GM21737 (cell line): ENCODE data around the gene SLC28A1.
"Not testable (repeated sequence)": the region's sequence is repeated elsewhere in the genome, so short reads cannot be mapped to it uniquely, and the experiment has no call there.

Source experiments
- ATAC-seq: cut with Tn5 transposase; IDR thresholded peaks from one replicate; pipeline ENCODE4 v1.9.1; 2021; ENCODE audit warnings: mild to moderate bottlenecking, moderate library complexity; ENCODE audit not compliant: unreplicated experiment

SLC28A1 gene

GRCh38 chr15:84859651-84860050 lies 24.8 kb upstream of the SLC28A1 start:
- ATAC-seq, result no peak

- no peak for ATAC-seq
These were observed 22.7 kb upstream of the SLC28A1 start for GRCh38 chr15:84861781-84862180.

- ATAC-seq, result no peak
These were observed 22.1 kb upstream of the SLC28A1 start for GRCh38 chr15:84862214-84862975.

DNA sequence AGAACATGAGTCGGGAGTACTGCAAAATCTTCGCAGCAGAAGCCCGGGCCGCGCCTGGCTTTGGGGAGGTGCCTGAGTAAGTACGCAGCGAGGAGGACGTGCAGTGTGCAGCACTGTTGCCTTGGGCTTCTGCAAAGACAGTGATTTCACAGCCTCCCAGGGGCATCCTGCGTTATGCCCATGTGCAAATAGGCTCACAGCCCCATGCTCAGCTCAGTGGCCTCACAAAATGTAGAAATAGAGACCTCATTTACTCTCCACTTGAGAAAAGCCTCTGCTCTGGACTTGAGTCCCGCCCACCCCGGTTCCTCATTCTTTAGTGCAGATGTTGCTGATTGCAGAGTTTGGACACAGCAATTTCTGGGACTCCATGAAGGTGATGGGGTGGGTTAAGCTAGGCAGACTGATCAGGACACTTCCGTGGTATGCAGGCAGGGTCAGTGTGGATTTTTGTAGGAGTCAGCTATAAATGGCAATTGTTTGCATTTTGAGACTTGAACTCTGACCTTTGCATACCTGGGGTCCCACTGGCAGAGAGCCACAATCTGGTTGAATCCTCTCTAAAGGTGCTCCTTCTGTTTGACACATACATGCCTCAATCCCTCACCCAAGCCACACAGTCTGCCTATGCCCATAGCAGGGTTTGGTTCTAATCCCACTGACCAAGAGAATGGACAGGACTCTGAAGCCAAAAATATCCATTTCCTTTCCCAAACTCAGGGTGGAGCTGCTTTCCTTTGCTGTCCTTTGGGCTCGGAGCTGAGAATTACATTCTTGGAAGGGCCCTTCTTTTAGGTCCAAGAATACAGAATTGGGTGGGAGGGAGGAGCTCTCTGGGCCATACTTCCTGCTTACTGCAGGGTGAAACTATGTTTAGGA lies 20.7 kb upstream of the SLC28A1 start:
- ATAC-seq, result no peak

- no peak for ATAC-seq
These were observed 20.0 kb upstream of the SLC28A1 start for GRCh38 chr15:84864444-84864795.

- ATAC-seq, result no peak
These were observed 19.3 kb upstream of the SLC28A1 start for GRCh38 chr15:84865074-84865569.

DNA sequence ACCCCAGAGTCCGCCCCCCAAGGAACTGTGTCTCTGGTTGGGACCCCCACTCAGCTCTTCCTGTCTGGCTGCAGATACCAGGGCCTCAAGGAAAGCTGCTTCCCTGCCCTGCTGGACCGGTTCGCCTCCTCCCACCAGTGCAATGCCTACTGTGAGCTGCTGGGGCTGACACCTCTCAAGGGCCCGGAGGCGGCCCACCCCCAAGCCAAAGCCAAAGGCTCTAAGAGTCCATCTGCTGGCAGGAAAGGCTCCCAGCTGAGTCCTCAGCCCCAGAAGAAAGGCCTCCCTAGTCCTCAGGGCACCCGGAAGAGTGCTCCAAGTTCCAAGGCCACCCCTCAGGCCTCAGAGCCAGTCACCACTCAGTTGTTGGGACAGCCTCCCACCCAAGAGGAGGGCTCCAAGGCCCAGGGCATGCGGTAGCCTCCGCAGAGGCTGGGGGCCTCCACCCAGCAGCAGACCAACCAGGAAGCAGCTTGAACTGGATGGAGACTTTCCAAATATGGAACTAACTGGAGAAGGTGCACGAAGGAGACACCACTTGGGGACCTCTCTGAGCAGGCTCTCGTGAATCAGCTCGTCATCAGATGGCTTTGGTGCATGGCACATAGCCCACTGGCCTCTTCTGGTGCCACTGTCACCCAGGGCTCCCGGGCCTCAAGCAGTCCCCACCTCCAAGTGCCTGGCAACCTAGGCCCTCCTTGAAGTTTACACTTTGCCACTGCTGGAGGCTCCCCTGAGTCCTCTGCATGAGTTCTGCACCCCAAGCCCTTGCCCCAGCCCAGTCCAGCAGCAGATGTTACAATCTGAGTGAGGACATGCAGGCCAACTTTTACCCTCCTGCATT lies 16.2 kb upstream of the SLC28A1 start:
- ATAC-seq, result no peak

DNA sequence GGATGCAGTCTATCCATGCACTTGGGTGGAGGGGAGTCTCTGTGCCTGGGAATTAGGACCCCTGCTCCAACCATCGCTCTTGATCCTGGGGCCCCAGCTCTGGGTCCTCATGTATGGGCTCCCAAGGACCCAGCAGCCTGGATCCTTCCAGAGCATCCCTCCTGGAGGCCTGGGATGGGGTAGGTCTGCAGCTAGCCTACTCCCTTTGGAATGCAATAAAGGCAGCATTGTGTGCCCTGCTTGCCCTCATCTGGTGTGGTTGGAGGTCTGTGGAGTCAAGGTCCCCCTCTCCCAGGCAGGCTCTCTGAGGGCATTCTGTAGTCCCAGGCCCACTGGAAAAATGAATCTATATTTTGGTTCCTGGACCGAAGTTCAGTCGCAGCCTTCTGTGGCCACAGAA lies 15.0 kb upstream of the SLC28A1 start:
- no peak for ATAC-seq

- no peak for ATAC-seq
These were observed 13.0 kb upstream of the SLC28A1 start for GRCh38 chr15:84871428-84871985.

- ATAC-seq, result no peak
These were observed 12.2 kb upstream of the SLC28A1 start for GRCh38 chr15:84872009-84872910.

DNA sequence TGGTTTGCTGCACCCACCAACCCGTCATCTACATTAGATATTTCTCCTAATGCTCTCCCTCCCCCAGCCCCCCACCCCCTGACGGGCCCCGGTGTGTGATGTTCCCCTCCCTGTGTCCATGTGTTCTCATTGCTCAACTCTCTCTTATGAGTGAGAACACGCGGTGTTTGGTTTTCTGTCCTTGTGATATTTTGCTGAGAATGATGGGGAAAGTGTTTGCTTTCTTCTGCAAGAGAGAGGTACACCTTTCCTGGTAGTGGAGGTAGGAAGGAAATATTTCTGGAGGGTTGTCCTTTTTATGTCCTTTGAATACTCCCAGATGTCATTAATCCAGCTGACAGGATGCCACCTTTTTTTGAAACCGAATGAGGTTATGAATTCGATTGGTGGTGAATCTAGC lies 10.5 kb upstream of the SLC28A1 start:
- ATAC-seq, result no peak

GRCh38 chr15:84874981-84875699 lies 9.3 kb upstream of the SLC28A1 start:
- ATAC-seq, result no peak

GRCh38 chr15:84876269-84876668 lies 8.2 kb upstream of the SLC28A1 start:
- ATAC-seq, result no peak

GRCh38 chr15:84877701-84878100 lies 6.8 kb upstream of the SLC28A1 start:
- not testable (repeated sequence) for ATAC-seq

GRCh38 chr15:84878504-84878903 lies 6.0 kb upstream of the SLC28A1 start:
- no peak for ATAC-seq

DNA sequence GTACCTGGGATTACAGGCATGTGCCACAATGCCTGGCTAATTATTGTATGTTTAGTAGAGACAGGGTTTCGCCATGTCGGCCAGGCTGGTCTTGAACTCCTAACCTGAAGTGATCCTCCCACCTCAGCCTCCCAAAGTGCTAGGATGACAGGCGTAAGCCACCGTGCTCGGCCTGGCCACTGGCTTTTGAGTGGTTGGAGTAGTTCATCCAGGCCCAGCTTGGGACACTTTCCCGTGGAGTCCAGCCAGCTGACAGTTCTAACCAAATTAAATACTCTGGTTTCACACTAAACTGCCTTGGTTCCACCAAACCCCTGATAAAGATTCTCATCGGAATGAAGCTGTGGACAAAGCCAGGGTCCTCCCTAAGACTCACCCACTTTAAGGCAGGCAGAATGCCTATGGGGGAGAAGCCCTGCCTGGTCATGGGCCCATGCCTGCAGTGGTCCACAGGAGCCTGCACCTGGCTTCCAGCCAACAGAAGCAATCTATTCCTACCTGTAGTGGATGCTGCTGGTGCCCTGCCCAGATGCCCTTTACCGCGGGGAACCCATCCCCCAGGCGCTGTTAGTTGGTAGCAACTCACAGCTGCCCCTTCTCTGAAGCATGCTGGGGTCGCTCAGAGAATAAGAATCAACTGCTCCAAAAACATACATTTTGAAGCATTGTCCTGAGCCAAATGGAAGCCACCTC lies 5.2 kb upstream of the SLC28A1 start:
- no peak for ATAC-seq

DNA sequence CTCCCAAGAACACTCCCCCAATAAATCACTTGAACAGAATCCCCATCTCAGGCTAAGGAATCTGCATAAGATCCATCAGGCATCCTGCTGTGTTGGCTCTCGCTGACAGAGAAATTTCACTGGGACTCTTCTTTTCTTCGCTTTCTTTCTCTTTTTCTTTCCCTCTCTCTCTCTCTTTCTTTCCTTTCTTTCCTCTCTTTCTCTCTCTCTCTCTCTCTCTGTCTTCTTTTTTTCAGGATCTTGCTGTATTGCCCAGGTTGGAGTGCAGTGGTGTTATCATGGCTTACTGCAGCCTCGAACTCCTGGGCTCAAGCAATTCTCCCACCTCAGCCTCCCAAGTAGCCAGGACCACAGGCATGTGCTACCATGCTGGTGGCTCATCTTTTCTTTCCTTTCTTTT lies 4.5 kb upstream of the SLC28A1 start:
- ATAC-seq, result no peak

- no peak for ATAC-seq
These were observed 3.5 kb upstream of the SLC28A1 start for GRCh38 chr15:84880822-84881519.
